ENCODE data around the gene BEND6. TPM values are rescaled to one million over a fixed set of nuclear protein-coding genes. Genes with fewer than 3 reads are reported as not detected.

The BEND6 gene
- total and polyA plus RNA-seq, 2 of the 4 experiments (the other 2 are of a cell fraction) = 4.1 to 9.7 TPM

GRCh38 chr6:57029213-57029612 lies 74.3 kb downstream of the BEND6 start:
- Histone ChIP-seq H4K91ac (ENCODE audit: insufficient read depth, low read depth, low read length) (no peak overlapping the region), H3K14ac (replicated peaks; ENCODE audit: low read depth, low read length) (no peak overlapping the region), H4K20me1 (ENCODE audit: insufficient read depth, low read length) (no peaks in the 10 kb centered on the region), H2BK5ac (ENCODE audit: low read depth, low read length, poor library complexity, severe bottlenecking) (no peak overlapping the region), H3K4me1 (ENCODE audit: control insufficient read depth, insufficient read depth, low read length) (no peaks in the 10 kb centered on the region), H3K4me3 (ENCODE audit: insufficient read depth, low read depth, low read length) (no peak overlapping the region), H3K36me3 (ENCODE audit: control insufficient read depth, insufficient read depth, low read length) (no peaks in the 10 kb centered on the region), H3K9ac (ENCODE audit: low read depth, low read length) (no peak overlapping the region), H2BK15ac (ENCODE audit: low read depth, low read length) (no peak overlapping the region), H2AK9ac (replicated peaks; ENCODE audit: low read depth, low read length, poor library complexity) (no peak overlapping the region), H4K8ac (ENCODE audit: low read depth in 2 of 2, low read length in 2 of 2) (no peak overlapping the region), H3K79me1 (ENCODE audit: low read depth in 1 of 2, low read length in 2 of 2) (no peaks in the 10 kb centered on the region), H3K18ac (ENCODE audit: low read depth, low read length) (no peak overlapping the region), H2AFZ (replicated peaks; ENCODE audit: low read length, poor library complexity) (no peak overlapping the region), H3K9me1 (ENCODE audit: insufficient read depth, low read length) (no peaks in the 10 kb centered on the region), H2BK20ac (ENCODE audit: low read depth, low read length) (no peak overlapping the region), H3K4me2 (ENCODE audit: low read depth, low read length) (no peak overlapping the region), H3K27ac (ENCODE audit: insufficient read depth, low read length) (no peak overlapping the region), H2BK120ac (ENCODE audit: low read depth, low read length) (no peak overlapping the region), H3K23ac (ENCODE audit: low read depth, low read length) (no peak overlapping the region), H2AK5ac (ENCODE audit: low read depth, low read length) (no peak overlapping the region), H3K9me3 (ENCODE audit: control insufficient read depth, insufficient read depth, low read length) (peaks cover 8% of the 10 kb centered on the region), H3K4ac (ENCODE audit: low read depth, low read length) (no peak overlapping the region), H4K5ac (ENCODE audit: low read depth, low read length) (no peak overlapping the region), H3K27me3 (ENCODE audit: control insufficient read depth, insufficient read depth, low read length) (no peaks in the 10 kb centered on the region), H3K56ac (ENCODE audit: extremely low read depth, insufficient read depth, low read length) (no peak overlapping the region)
- POLR2A ChIA-PET (ENCODE audit: unreplicated experiment) = no interaction called here
- no peak for ATAC-seq (ENCODE audit: low read depth)
- no peak for TF ChIP-seq NFE2L2 (IDR thresholded peaks at IDR 0.05; ENCODE audit: low read depth, low read length)
- no peak for TF ChIP-seq SMC3 (IDR thresholded peaks at IDR 0.05; ENCODE audit: low read depth, low read length)
- no peak for TF ChIP-seq MAZ (IDR thresholded peaks at IDR 0.05; ENCODE audit: borderline replicate concordance, low read depth, low read length)
- TF ChIP-seq CHD1 (IDR thresholded peaks at IDR 0.05; ENCODE audit: low read depth, low read length) = no peak
- TF ChIP-seq RCOR1 (IDR thresholded peaks at IDR 0.05; ENCODE audit: insufficient replicate concordance, low read length) = no peak
- WGBS, 2 experiments (ENCODE audit: extremely low coverage in 2 of 2, insufficient read length in 1 of 2) = 96% methylated on average over 4 of the region's 9 CpGs; no CpG with 5 or more reads in 1 of the 2 experiments
- intact Hi-C loops (cut with micrococcal nuclease) = loop anchor here (5.0 kb wide), 1 partner anchor 37 kb away; no protein-coding TSS in a partner anchor
- dilution Hi-C loops (cut with HindIII; ENCODE audit: low sequenced_read_pairs, unreplicated experiment) = no loop called here
- no peak for DNase-seq
- BruUV-seq (replicated peaks) = no TSS peak
- CTCF ChIA-PET = no interaction called here
- in situ Hi-C loops (cut with MboI; ENCODE audit: low sequenced_read_pairs) = no loop called here

Measured in IMR-90 (cell line).